OCI-LY7 (cell line): ENCODE measurements around the gene EIPR1. TPM values are rescaled to one million over a fixed set of nuclear protein-coding genes. Genes with fewer than 3 reads are reported as not detected.

Experiments
- BruUV-seq: library from RNA; stranded (reverse); fragments of 400-500 nt; replicated peaks from 2 replicates; lab custom pipeline; 2021; lab: Mats Ljungman, UMichigan
- CTCF ChIA-PET: fragments of 300-600 bp; sonication (Branson Sonifier 250); formaldehyde crosslinking; loops from one replicate; lab custom pipeline; 2022; ENCODE audit warnings: antibody characterized with exemption; ENCODE audit not compliant: unreplicated experiment; lab: Charles Lee
- POLR2A ChIA-PET: fragments of 300-600 bp; sonication (Branson Sonifier 250); formaldehyde crosslinking; loops from one replicate; lab custom pipeline; 2022; ENCODE audit warnings: antibody characterized with exemption; lab: Charles Lee
- DNase-seq: peaks from one replicate; pipeline ENCODE4 v3.0.0-alpha.2; 2015; ENCODE audit warnings: low spot score
- H2AFZ ChIP-seq: fragments of 200-600 bp; sonication (generic), shearing (Covaris generic); 2 replicates; pipeline ENCODE4 v1.6.1; 2014; ENCODE audit warnings: mild to moderate bottlenecking, antibody characterized with exemption, low read length, moderate library complexity
- H3K27ac ChIP-seq: fragments of 200-600 bp; sonication (generic); 2 replicates; pipeline ENCODE4 v1.5.1; 2014; ENCODE audit warnings: mixed run types, low read depth, mild to moderate bottlenecking, moderate library complexity, low read length, inconsistent platforms; ENCODE audit not compliant: poor library complexity, severe bottlenecking
- H3K36me3 ChIP-seq: fragments of 200-600 bp; sonication (generic); 2 replicates; pipeline ENCODE4 v1.6.1; 2014; ENCODE audit warnings: mild to moderate bottlenecking, antibody characterized with exemption, low read length, moderate library complexity, mixed read lengths; ENCODE audit not compliant: insufficient read depth
- H3K4me1 ChIP-seq: fragments of 200-600 bp; sonication (generic); 2 replicates; pipeline ENCODE4 v1.5.1; 2014; ENCODE audit warnings: mild to moderate bottlenecking, low read length; ENCODE audit not compliant: insufficient read depth, poor library complexity, severe bottlenecking
- H3K4me2 ChIP-seq: fragments of 200-600 bp; sonication (generic); 2 replicates; pipeline ENCODE4 v1.6.1; 2014; ENCODE audit warnings: mild to moderate bottlenecking, low read length
- H3K4me3 ChIP-seq: fragments of 200-600 bp; sonication (generic); 2 replicates; pipeline ENCODE4 v1.5.1; 2014; ENCODE audit warnings: mild to moderate bottlenecking, low read depth, low read length; ENCODE audit not compliant: poor library complexity, severe bottlenecking
- H3K79me2 ChIP-seq: fragments of 200-600 bp; sonication (generic); 2 replicates; pipeline ENCODE4 v1.6.1; 2016; ENCODE audit warnings: low read depth, mild to moderate bottlenecking, low read length, moderate library complexity, mixed read lengths; ENCODE audit not compliant: insufficient read depth
- H3K9me2 ChIP-seq: fragments of 200-600 bp; sonication (generic); 2 replicates; pipeline ENCODE4 v1.6.1; 2016; ENCODE audit warnings: mild to moderate bottlenecking, low read length, mixed read lengths; ENCODE audit not compliant: insufficient read depth
- H3K9me3 ChIP-seq: fragments of 200-600 bp; sonication (generic); 2 replicates; pipeline ENCODE4 v1.6.1; 2014; ENCODE audit warnings: mild to moderate bottlenecking, mixed run types, low read length, mixed read lengths
- H4K20me1 ChIP-seq: fragments of 200-600 bp; sonication (generic); 2 replicates; pipeline ENCODE4 v1.6.1; 2014; ENCODE audit warnings: mild to moderate bottlenecking, antibody characterized with exemption, low read length, moderate library complexity, mixed read lengths; ENCODE audit not compliant: insufficient read depth
- CTCF ChIP-seq: fragments of 200-600 bp; sonication (generic); conservative IDR thresholded peaks from 2 replicates; pipeline ENCODE4 v1.5.1; 2014; ENCODE audit warnings: mild to moderate bottlenecking, antibody characterized with exemption, low read length, moderate library complexity, mixed read lengths
- EZH2phosphoT487 ChIP-seq: fragments of 200-600 bp; sonication (generic); IDR thresholded peaks from 2 replicates; pipeline ENCODE4 v1.6.1; 2018; ENCODE audit warnings: low read depth, borderline replicate concordance, mild to moderate bottlenecking, mixed run types, antibody characterized with exemption, low read length, moderate library complexity, mixed read lengths
- intact Hi-C: fragments of 100-400 bp; cut with micrococcal nuclease; formaldehyde crosslinking; loops from one replicate; pipeline ENCODE4 v1.10.0; 2022; ENCODE audit not compliant: unreplicated experiment
- total RNA-seq, 2 experiments: library from RNA; depleted of rRNA in 1 of 2; stranded (reverse); fragments of >200 nt in 1 of 2; shearing (Covaris generic) in 1 of 2; gene quantifications; 2 replicates each; pipeline ENCODE4 v1.2.3, GENCODE V29; 2014 to 2022

The EIPR1 gene
- total RNA-seq, 2 experiments from 2014 or later: 60.5 to 61.7 TPM

GRCh38 chr2:3396920-3397559 lies 19.4 kb upstream of the EIPR1 start:
- no peak overlapping the region for H3K4me2 ChIP-seq
- ChIA-PET CTCF (interaction anchor here (0.9 to 1.2 kb wide), 2 partner anchors 17 to 24 kb away, joined by 3 to 4 read pairs; partner anchors contain the start of gene TRAPPC12), POLR2A (interaction anchor here (0.6 to 1.6 kb wide), 3 partner anchors 13 to 363 kb away, joined by 3 to 9 read pairs (median 4); no protein-coding TSS in a partner anchor)
- peaks cover 85% of the 10 kb centered on the region for H3K36me3 ChIP-seq
- intact Hi-C loops: no loop called here
- H3K4me3 ChIP-seq: no peak overlapping the region
- H2AFZ ChIP-seq: no peak overlapping the region
- no peaks in the 10 kb centered on the region for H3K4me1 ChIP-seq
- no TSS peak for BruUV-seq
- no peak for TF ChIP-seq CTCF
- no peak for TF ChIP-seq EZH2phosphoT487
- H3K79me2 ChIP-seq: peaks cover 13% of the 10 kb centered on the region; the same call in 1 of the 2 replicates
- DNase-seq: no peak
- H4K20me1 ChIP-seq: no peaks in the 10 kb centered on the region
- no peak overlapping the region for H3K27ac ChIP-seq
- H3K9me3 ChIP-seq: peaks cover 30% of the 10 kb centered on the region
- no peaks in the 10 kb centered on the region for H3K9me2 ChIP-seq

- Histone ChIP-seq H3K4me1 (no peaks in the 10 kb centered on the region), H3K36me3 (peaks cover 96% of the 10 kb centered on the region), H3K79me2 (peaks cover 9% of the 10 kb centered on the region), H3K4me3 (no peak overlapping the region), H3K4me2 (no peak overlapping the region), H4K20me1 (no peaks in the 10 kb centered on the region), H3K9me2 (no peaks in the 10 kb centered on the region), H3K9me3 (peaks cover 24% of the 10 kb centered on the region), H2AFZ (no peak overlapping the region), H3K27ac (no peak overlapping the region)
- no peak for TF ChIP-seq EZH2phosphoT487
- TF ChIP-seq CTCF: no peak
- DNase-seq: no peak
- ChIA-PET POLR2A (no interaction called here), CTCF (no interaction called here)
- intact Hi-C loops: no loop called here
- no TSS peak for BruUV-seq
Measured at GRCh38 chr2:3392216-3392615, 14.6 kb upstream of the EIPR1 start.

- Histone ChIP-seq H2AFZ (no peak overlapping the region), H3K4me2 (no peak overlapping the region), H3K27ac (no peak overlapping the region), H3K4me3 (no peak overlapping the region), H3K79me2 (peaks cover 4% of the 10 kb centered on the region; the same call in 1 of the 2 replicates), H3K9me3 (peaks cover 4% of the 10 kb centered on the region; the same call in 1 of the 2 replicates), H3K36me3 (peaks cover 83% of the 10 kb centered on the region), H4K20me1 (no peaks in the 10 kb centered on the region), H3K4me1 (no peaks in the 10 kb centered on the region), H3K9me2 (no peaks in the 10 kb centered on the region)
- no peak for TF ChIP-seq EZH2phosphoT487
- TF ChIP-seq CTCF: no peak
- CTCF ChIA-PET: no interaction called here
- DNase-seq: no peak
- POLR2A ChIA-PET: interaction anchor here (0.6 kb wide), 1 partner anchor 412 kb away, joined by 3 read pairs; no protein-coding TSS in a partner anchor
- intact Hi-C loops: no loop called here
- no TSS peak for BruUV-seq
Measured at GRCh38 chr2:3390041-3390440, 12.4 kb upstream of the EIPR1 start.
